OCI-LY3 (cell line): Measurements from ENCODE around the gene MAP3K15.

ENCODE experiments used
- EZH2phosphoT487 ChIP-seq: fragments of 200-600 bp; shearing (Covaris generic); IDR thresholded peaks from 2 replicates; pipeline ENCODE4 v1.6.1; 2018; ENCODE audit warnings: antibody characterized with exemption, mixed run types, low read depth
- TF ChIP-seq, protein P1 (sequence below): fragments of 200-600, 300-600 bp; sonication (generic); IDR thresholded peaks from 2 replicates; pipeline ENCODE4 v1.5.1; 2014; ENCODE audit warnings: antibody characterized with exemption, low read length, low read depth

DNA sequence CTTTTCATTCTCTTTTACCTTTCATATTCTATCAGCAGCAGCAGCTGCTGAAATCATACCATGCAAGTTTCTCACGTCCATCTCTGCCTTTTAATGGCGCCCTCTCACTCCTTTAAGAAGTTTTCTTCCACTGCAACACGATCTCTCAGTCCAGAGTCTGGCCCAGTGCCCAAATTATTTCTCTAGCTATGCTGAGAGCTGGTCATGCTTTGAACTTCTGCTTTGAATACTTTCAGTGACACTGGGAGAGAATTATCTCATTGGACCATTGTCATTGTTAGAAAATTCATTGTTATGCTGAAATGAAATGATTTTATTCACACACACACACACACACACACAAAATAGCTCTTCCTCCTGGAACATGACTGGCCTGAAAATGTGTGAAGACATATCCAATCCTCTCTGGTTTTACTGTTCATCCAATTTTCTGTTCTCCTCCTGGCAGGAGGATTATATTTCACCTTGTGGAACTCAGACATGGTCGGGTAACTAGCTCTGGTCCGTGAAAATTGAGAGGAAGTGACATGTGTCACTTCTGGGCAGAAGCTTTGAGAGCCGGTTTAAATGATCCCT is 172.9 kb downstream of the MAP3K15 start:
- TF ChIP-seq, protein P1, sequence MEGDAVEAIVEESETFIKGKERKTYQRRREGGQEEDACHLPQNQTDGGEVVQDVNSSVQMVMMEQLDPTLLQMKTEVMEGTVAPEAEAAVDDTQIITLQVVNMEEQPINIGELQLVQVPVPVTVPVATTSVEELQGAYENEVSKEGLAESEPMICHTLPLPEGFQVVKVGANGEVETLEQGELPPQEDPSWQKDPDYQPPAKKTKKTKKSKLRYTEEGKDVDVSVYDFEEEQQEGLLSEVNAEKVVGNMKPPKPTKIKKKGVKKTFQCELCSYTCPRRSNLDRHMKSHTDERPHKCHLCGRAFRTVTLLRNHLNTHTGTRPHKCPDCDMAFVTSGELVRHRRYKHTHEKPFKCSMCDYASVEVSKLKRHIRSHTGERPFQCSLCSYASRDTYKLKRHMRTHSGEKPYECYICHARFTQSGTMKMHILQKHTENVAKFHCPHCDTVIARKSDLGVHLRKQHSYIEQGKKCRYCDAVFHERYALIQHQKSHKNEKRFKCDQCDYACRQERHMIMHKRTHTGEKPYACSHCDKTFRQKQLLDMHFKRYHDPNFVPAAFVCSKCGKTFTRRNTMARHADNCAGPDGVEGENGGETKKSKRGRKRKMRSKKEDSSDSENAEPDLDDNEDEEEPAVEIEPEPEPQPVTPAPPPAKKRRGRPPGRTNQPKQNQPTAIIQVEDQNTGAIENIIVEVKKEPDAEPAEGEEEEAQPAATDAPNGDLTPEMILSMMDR = no peak
- TF ChIP-seq EZH2phosphoT487 = no peak
